Sigmoid colon (tissue), 7 donors: ENCODE results near the gene REV3L. TPM values are rescaled to one million over a fixed set of nuclear protein-coding genes. Genes with fewer than 3 reads are reported as not detected.

Experiments used
- DNase-seq: peaks from one replicate; pipeline ENCODE4 v3.0.0-alpha.2; 2019
- H3K27ac ChIP-seq, 4 donors: fragments of 200-600 bp; sonication (generic); one replicate each; pipeline ENCODE4 v1.5.1; 2016 to 2019; ENCODE audit warnings: mild to moderate bottlenecking in 1 of 4
- H3K27me3 ChIP-seq, 3 donors: fragments of 200-600 bp; sonication (generic); one replicate each; pipeline ENCODE4 v1.5.1; 2019; ENCODE audit warnings: mild to moderate bottlenecking in 1 of 3
- H3K36me3 ChIP-seq, 4 donors: fragments of 200-600 bp; sonication (generic); one replicate each; pipeline ENCODE4 v1.5.1; 2016 to 2019
- H3K4me1 ChIP-seq, 4 donors: fragments of 200-600 bp; sonication (generic); one replicate each; pipeline ENCODE4 v1.5.1; 2017 to 2019
- H3K4me3 ChIP-seq, 4 donors: fragments of 200-600 bp; sonication (generic); one replicate each; pipeline ENCODE4 v1.5.1; 2017 to 2019; ENCODE audit warnings: mild to moderate bottlenecking in 2 of 4, moderate library complexity in 1 of 4
- H3K9me3 ChIP-seq, 4 donors: fragments of 200-600 bp in 3 of 4; sonication (generic) in 3 of 4; one replicate each; pipeline versions ENCODE4 v1.5.1 to v1.6.1; 2013 to 2019
- EP300 ChIP-seq, 4 donors: sonication (generic); formaldehyde crosslinking; IDR thresholded peaks; one replicate each; pipeline ENCODE4 v1.6.1; 2017; ENCODE audit warnings: antibody characterized with exemption in 4 of 4
- POLR2A ChIP-seq, 2 donors: fragments of 450-650 bp; IDR thresholded peaks; one replicate each; pipeline ENCODE4 v1.6.1; 2016; ENCODE audit warnings: antibody characterized with exemption in 2 of 2, mild to moderate bottlenecking in 2 of 2, moderate library complexity in 2 of 2
- POLR2AphosphoS5 ChIP-seq, 4 donors: sonication (generic); formaldehyde crosslinking; IDR thresholded peaks; one replicate each; pipeline ENCODE4 v1.6.1; 2017; ENCODE audit warnings: antibody characterized with exemption in 4 of 4
- WGBS, 2 donors: extraction: QIAGEN DNeasy Blood & Tissue Kit; methylation state at CpG; one replicate each; pipeline ENCODE4 v1.1.7; 2013; 5-methylcytosine and 5-hydroxymethylcytosine counted together
- intact Hi-C: fragments of 100-400 bp; cut with DNase I; formaldehyde crosslinking; loops from one replicate; pipeline ENCODE4 v1.15.1; 2023
- polyA plus RNA-seq, 3 donors: library from polyadenylated mRNA; stranded (reverse); fragments of 200-250 nt; gene quantifications; one replicate each; pipeline ENCODE4 v1.2.3, GENCODE V29; 2013
- total RNA-seq, 4 donors: library from RNA; depleted of rRNA; stranded (reverse); fragments of >200 nt; gene quantifications; one replicate each; pipeline ENCODE4 v1.1.0, GENCODE V29; 2016
- TF ChIP-seq, protein P1 (sequence below), 4 experiments: fragments of 450-650 bp in 3 of 4; fragments of 200-600 bp in 1 of 4; IDR thresholded peaks; one replicate each; pipeline ENCODE4 v1.5.1; 2016 to 2019; ENCODE audit warnings: antibody characterized with exemption in 4 of 4, mild to moderate bottlenecking in 3 of 4, moderate library complexity in 2 of 4
- donor health status: healthy with polysubstance abuse.
- donor health status: Bipolar disorder and iron deficiency.
- donor health status: healthy.

Gene REV3L
- total and polyA plus RNA-seq, 7 donors, result 3.0 to 122 (median 72.1) TPM

DNA sequence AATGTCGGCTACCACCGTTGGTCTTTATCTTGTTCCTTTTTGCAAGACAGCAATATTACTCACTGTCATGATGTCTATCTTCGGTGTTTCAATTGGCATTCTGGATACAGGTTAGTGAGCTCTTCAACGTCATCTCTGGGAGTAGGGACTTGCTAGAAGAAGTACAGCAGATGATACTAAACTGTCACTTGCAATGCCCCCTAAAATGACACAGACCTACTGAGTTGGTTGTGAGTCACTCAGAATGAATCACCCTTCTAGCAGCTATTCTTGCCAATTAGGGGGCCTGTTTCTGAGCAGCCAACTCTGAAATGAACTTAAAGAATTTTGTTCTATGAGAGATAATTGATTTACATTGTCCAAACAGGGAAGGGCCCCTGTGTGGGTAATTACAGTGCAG is 219.2 kb downstream of the REV3L start:
- WGBS, 2 donors, result 90 to 94% methylated on average over 4 of the region's 4 CpGs
- peaks cover 0 to 46% (median 17%) of the 10 kb centered on the region in 4 donors for H3K4me1 ChIP-seq
- no peaks in the 10 kb centered on the region for H3K27me3 ChIP-seq
- no peak overlapping the region for H3K27ac ChIP-seq
- peaks cover 0 to 44% (median 10%) of the 10 kb centered on the region in 4 donors for H3K36me3 ChIP-seq
- intact Hi-C loops, result loop anchor here (10.0 kb wide), 1 partner anchor 81 kb away; no protein-coding TSS in a partner anchor
- DNase-seq, result no peak
- H3K4me3 ChIP-seq, result no peak overlapping the region
- TF ChIP-seq, protein P1, sequence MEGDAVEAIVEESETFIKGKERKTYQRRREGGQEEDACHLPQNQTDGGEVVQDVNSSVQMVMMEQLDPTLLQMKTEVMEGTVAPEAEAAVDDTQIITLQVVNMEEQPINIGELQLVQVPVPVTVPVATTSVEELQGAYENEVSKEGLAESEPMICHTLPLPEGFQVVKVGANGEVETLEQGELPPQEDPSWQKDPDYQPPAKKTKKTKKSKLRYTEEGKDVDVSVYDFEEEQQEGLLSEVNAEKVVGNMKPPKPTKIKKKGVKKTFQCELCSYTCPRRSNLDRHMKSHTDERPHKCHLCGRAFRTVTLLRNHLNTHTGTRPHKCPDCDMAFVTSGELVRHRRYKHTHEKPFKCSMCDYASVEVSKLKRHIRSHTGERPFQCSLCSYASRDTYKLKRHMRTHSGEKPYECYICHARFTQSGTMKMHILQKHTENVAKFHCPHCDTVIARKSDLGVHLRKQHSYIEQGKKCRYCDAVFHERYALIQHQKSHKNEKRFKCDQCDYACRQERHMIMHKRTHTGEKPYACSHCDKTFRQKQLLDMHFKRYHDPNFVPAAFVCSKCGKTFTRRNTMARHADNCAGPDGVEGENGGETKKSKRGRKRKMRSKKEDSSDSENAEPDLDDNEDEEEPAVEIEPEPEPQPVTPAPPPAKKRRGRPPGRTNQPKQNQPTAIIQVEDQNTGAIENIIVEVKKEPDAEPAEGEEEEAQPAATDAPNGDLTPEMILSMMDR (IDR thresholded peaks at IDR 0.05), result no peak
- TF ChIP-seq POLR2AphosphoS5 (IDR thresholded peaks at IDR 0.05), result no peak
- no peaks in the 10 kb centered on the region for H3K9me3 ChIP-seq

DNA sequence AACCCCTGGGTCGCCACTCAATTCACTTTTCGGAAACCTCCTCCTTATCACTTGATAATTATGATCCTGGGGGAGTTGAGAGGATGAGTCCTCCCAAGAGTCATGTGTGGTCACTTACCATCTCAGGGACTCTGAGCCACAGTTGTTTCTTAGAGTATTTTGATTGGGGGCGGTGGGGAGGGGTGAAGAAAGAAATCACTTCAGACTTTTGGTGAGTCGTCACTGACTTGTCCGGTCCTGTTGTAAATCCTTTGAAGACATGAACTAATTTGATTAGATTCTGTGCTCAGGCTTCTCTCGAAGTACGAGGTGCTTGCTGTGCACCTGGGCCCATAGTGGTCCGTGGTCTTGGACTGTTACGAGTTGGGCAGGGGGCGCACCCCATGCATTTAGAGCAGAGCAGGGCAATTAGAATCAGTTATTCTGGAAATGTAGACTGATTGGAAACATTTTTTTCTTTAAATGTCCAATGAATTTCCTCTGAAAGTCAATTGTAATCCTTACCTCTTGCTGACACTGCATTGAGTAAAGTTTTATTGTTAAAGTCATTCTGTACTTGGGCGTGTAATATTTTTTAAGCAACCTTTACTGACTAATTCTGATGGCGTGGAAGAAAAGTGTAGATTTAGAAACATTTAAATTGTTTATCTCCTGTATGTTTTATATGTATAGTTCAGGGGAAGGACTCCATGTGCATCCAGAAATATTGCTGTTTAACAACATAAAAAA is 222.3 kb downstream of the REV3L start:
- no peak for DNase-seq
- Histone ChIP-seq H3K36me3 (peaks cover 0 to 23% (median 0%) of the 10 kb centered on the region in 4 donors), H3K4me3 (no peak overlapping the region), H3K27ac (no peak overlapping the region), H3K27me3 (no peaks in the 10 kb centered on the region), H3K4me1 (peaks cover 0 to 49% (median 17%) of the 10 kb centered on the region in 4 donors), H3K9me3 (no peaks in the 10 kb centered on the region)
- TF ChIP-seq EP300 (IDR thresholded peaks at IDR 0.05) (no peak), POLR2A (IDR thresholded peaks at IDR 0.05) (no peak)
- intact Hi-C loops, result loop anchor here (10.0 kb wide), 1 partner anchor 84 kb away; no protein-coding TSS in a partner anchor
- 87 to 93% methylated on average over 12 of the region's 12 CpGs for WGBS, 2 donors

DNA sequence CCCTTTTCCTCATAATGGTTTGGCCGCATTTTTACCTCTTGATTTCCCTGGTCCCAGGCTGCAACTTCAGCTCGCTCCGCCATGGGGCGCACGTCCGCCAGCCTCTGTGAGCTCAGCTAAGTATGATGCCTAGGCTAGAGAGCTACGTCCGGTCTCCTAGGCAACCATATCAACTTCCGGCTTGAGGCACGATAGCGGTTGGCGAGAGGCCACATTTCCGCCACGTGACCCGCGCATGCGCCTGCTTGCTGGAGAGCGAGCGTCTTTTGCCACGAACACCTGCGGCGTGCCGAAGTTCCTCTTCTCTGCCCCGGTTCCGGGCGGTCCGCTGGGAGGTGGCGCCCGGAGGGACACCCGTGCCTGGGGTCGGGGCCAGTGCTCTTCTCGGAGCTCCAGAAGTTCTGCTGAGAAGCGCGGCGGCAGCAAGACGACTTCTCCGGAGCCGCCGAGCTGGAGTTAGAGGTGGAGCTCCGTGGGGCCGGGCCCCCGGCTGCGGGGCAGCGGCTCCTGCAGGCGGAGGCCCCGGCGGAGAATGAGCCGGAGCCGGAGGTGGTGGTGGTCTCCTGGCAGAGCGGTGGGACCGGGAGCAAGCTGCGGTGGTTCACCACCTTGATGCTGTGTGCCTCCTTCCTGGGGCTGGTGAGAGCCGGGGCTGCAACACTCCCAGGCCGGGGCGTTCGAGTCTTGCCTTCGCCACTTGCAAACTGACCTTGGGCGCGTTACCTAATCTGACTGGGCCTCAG is 223.8 kb downstream of the REV3L start:
- H3K4me1 ChIP-seq, result peaks cover 0 to 47% (median 17%) of the 10 kb centered on the region in 4 donors
- 1% methylated on average over 59 of the region's 59 CpGs for WGBS, 2 donors
- H3K4me3 ChIP-seq, result peak overlapping the region; percentile 76 to 89 (median 80)
- TF ChIP-seq POLR2AphosphoS5 (IDR thresholded peaks at IDR 0.05) (peak; percentile 80 to 98 (median 90)), EP300 (IDR thresholded peaks at IDR 0.05) (peak in 1 of 4 donors; percentile 53), POLR2A (IDR thresholded peaks at IDR 0.05) (peak; percentile 44 to 67)
- TF ChIP-seq, protein P1 (IDR thresholded peaks at IDR 0.05), result peak; percentile 90 to 99 (median 95)
- peaks cover 0 to 6% (median 0%) of the 10 kb centered on the region in 3 donors for H3K27me3 ChIP-seq
- H3K36me3 ChIP-seq, result peaks cover 0 to 8% (median 0%) of the 10 kb centered on the region in 4 donors
- no peaks in the 10 kb centered on the region for H3K9me3 ChIP-seq
- H3K27ac ChIP-seq, result peak overlapping the region; percentile 90 to 95 (median 92)
- DNase-seq, result peak; percentile 99
- intact Hi-C loops, result loop anchor here (1.0 to 5.0 kb wide), 5 partner anchors 222 to 784 kb away; no protein-coding TSS in a partner anchor

DNA sequence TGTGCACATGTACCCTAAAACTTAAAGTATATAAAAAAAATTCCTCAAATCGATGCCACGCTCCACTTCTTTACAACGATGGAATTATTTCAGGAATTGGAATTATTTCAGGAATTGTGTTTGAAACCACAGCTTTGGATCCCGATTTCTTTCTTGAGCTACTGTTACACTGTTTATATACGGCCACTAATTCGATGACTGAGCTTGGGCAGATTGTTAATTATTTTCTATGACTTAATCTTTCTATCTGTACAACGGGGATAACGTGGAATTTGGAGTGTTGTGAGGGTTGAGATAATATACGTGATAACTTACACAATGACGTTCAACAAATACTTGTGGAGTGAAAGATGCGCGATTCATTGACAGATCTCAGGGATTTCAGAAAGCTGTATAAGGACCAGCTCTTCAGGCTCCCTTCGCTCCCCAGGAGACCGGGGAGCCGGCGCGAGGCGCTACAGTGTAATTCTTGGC is 224.4 kb downstream of the REV3L start:
- no peak for DNase-seq
- H3K27me3 ChIP-seq, result peaks cover 0 to 7% (median 0%) of the 10 kb centered on the region in 3 donors
- peaks cover 0 to 40% (median 17%) of the 10 kb centered on the region in 4 donors for H3K4me1 ChIP-seq
- TF ChIP-seq, protein P1 (IDR thresholded peaks at IDR 0.05), result no peak
- TF ChIP-seq POLR2AphosphoS5 (IDR thresholded peaks at IDR 0.05) (no peak), EP300 (IDR thresholded peaks at IDR 0.05) (no peak), POLR2A (IDR thresholded peaks at IDR 0.05) (no peak)
- H3K27ac ChIP-seq, result peak overlapping the region; percentile 90 to 95 (median 92)
- WGBS, 2 donors, result 17 to 23% methylated on average over 18 of the region's 18 CpGs
- H3K4me3 ChIP-seq, result peak overlapping the region in 3 of 4 donors; percentile 76 to 89 (median 79)
- no peaks in the 10 kb centered on the region for H3K9me3 ChIP-seq
- peaks cover 0 to 2% (median 0%) of the 10 kb centered on the region in 4 donors for H3K36me3 ChIP-seq
- intact Hi-C loops, result loop anchor here (1.0 to 5.0 kb wide), 5 partner anchors 222 to 785 kb away; no protein-coding TSS in a partner anchor
